ENCODE measurements around the gene IQGAP2. TPM values are rescaled to one million over a fixed set of nuclear protein-coding genes. Genes with fewer than 3 reads are reported as not detected.

Gene IQGAP2
- total and polyA plus RNA-seq, 2 of the 8 experiments (the other 6 are each of a cell fraction or from before 2014, with no cell fraction given): 19.7 to 66.0 TPM

DNA sequence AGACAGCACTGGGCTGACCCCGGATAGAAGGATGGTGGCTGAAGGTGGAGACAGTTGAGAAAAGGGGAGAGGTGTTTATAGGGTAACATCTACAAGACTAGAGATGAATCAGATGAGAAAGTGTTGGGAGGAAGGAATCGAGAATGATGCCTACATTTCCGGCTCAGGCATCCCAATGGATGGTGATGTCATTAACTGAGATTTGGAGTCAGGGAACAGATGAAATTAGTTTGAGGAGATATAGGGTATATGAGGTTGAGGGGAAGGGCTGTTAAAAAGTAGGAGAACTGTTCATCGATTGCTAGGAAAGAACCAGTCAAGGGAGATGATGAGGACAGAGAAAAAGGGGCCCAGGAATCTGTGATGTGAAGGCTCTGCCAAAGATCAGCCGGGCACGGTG is 24.7 kb upstream of the IQGAP2 start:
- Histone ChIP-seq H3K23ac (ENCODE audit: insufficient read length) (no peak overlapping the region), H3K27ac (ENCODE audit: low read depth, low read length) (no peak overlapping the region), H3K23me2 (ENCODE audit: low read depth, low read length) (no peaks in the 10 kb centered on the region), H3K4me3 (ENCODE audit: extremely low read depth in 1 of 4, insufficient read depth in 2 of 4, low read depth in 3 of 4, low read length in 4 of 4) (no peak overlapping the region), H2BK20ac (ENCODE audit: low read length) (no peak overlapping the region), H3K18ac (ENCODE audit: extremely low read depth, low read length) (no peak overlapping the region), H4K5ac (ENCODE audit: insufficient read length, low read depth, low read length) (no peak overlapping the region), H2BK12ac (ENCODE audit: low read depth, low read length) (no peak overlapping the region), H3K36me3 (ENCODE audit: control insufficient read depth in 2 of 4, insufficient read depth in 4 of 4, low read length in 3 of 4) (no peaks in the 10 kb centered on the region), H3K56ac (replicated peaks; ENCODE audit: insufficient read length, low read depth, low read length) (no peak overlapping the region), H3K4me1 (replicated peaks in 1 of 4; ENCODE audit: control insufficient read depth in 3 of 4, insufficient read depth in 4 of 4, low read length in 3 of 4) (0 out of 7 replicates have a peak, but pooled peaks cover 0 to 2% (median 0%) of the 10 kb centered on the region in 4 experiments), H3K4me2 (ENCODE audit: insufficient read depth in 1 of 2, low read depth in 2 of 2, low read length in 2 of 2) (no peak overlapping the region), H4K91ac (replicated peaks; ENCODE audit: insufficient read length, low read length) (no peak overlapping the region), H4K20me1 (replicated peaks in 1 of 2; ENCODE audit: control insufficient read depth in 1 of 2, insufficient read depth in 2 of 2, low read length in 2 of 2) (no peaks in the 10 kb centered on the region), H2BK5ac (ENCODE audit: low read depth, low read length) (no peak overlapping the region), H3K9me3 (ENCODE audit: insufficient read depth in 2 of 2, low read depth in 1 of 2, low read length in 1 of 2) (no peaks in the 10 kb centered on the region), H3K4ac (replicated peaks; ENCODE audit: insufficient read length, low read depth, low read length) (no peak overlapping the region), H3K9ac (replicated peaks in 1 of 4; ENCODE audit: extremely low read depth in 1 of 4, low read depth in 3 of 4, low read length in 3 of 4) (no peak overlapping the region), H4K8ac (ENCODE audit: extremely low read depth, insufficient read depth, low read length) (no peak overlapping the region), H2AK5ac (ENCODE audit: low read depth, low read length) (no peak overlapping the region), H3K14ac (ENCODE audit: insufficient read length) (no peak overlapping the region), H3K79me1 (ENCODE audit: low read depth, low read length) (no peaks in the 10 kb centered on the region), H2BK120ac (replicated peaks; ENCODE audit: low read depth, low read length) (no peak overlapping the region), H3K27me3 (replicated peaks in 1 of 4; ENCODE audit: control insufficient read depth in 3 of 4, extremely low read depth in 1 of 4, insufficient read depth in 3 of 4, low read length in 3 of 4) (no peaks in the 10 kb centered on the region), H2AFZ (ENCODE audit: low read length) (no peak overlapping the region), H2BK15ac (ENCODE audit: low read length) (no peak overlapping the region), H3K79me2 (ENCODE audit: control insufficient read depth in 1 of 2, insufficient read depth in 2 of 2, low read length in 2 of 2) (no peaks in the 10 kb centered on the region)
- DNase-seq (ENCODE audit: low read depth in 1 of 2, low spot score in 2 of 2): no peak
- WGBS, 2 experiments (ENCODE audit: extremely low coverage in 1 of 2, insufficient coverage in 1 of 2, insufficient read length in 1 of 2, insufficient replicate concordance in 2 of 2, low coverage in 1 of 2, low lambda C conversion rate in 2 of 2, missing lambda C conversion rate in 1 of 2): 94 to 100% methylated on average over 1 to 6 of the region's 6 CpGs
- ChIA-PET POLR2A (ENCODE audit: partially characterized antibody) (no interaction called here), CTCF (ENCODE audit: partially characterized antibody) (interaction anchor here (1.1 kb wide), 1 partner anchor 11 kb away, joined by 4 read pairs; no protein-coding TSS in a partner anchor)
- FAIRE-seq: no peak
- TF ChIP-seq, protein P1, sequence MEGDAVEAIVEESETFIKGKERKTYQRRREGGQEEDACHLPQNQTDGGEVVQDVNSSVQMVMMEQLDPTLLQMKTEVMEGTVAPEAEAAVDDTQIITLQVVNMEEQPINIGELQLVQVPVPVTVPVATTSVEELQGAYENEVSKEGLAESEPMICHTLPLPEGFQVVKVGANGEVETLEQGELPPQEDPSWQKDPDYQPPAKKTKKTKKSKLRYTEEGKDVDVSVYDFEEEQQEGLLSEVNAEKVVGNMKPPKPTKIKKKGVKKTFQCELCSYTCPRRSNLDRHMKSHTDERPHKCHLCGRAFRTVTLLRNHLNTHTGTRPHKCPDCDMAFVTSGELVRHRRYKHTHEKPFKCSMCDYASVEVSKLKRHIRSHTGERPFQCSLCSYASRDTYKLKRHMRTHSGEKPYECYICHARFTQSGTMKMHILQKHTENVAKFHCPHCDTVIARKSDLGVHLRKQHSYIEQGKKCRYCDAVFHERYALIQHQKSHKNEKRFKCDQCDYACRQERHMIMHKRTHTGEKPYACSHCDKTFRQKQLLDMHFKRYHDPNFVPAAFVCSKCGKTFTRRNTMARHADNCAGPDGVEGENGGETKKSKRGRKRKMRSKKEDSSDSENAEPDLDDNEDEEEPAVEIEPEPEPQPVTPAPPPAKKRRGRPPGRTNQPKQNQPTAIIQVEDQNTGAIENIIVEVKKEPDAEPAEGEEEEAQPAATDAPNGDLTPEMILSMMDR (IDR thresholded peaks at IDR 0.05; ENCODE audit: control extremely low read depth in 1 of 3, insufficient read depth in 1 of 3, low read depth in 1 of 3, low read length in 3 of 3): no peak
- no peak for TF ChIP-seq CREB1 (IDR thresholded peaks at IDR 0.05)
- no peak for TF ChIP-seq EGR1 (IDR thresholded peaks at IDR 0.05; ENCODE audit: borderline replicate concordance, low read depth, low read length)
- TF ChIP-seq, protein P2, sequence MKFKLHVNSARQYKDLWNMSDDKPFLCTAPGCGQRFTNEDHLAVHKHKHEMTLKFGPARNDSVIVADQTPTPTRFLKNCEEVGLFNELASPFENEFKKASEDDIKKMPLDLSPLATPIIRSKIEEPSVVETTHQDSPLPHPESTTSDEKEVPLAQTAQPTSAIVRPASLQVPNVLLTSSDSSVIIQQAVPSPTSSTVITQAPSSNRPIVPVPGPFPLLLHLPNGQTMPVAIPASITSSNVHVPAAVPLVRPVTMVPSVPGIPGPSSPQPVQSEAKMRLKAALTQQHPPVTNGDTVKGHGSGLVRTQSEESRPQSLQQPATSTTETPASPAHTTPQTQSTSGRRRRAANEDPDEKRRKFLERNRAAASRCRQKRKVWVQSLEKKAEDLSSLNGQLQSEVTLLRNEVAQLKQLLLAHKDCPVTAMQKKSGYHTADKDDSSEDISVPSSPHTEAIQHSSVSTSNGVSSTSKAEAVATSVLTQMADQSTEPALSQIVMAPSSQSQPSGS (IDR thresholded peaks at IDR 0.05; ENCODE audit: low read length): no peak
- TF ChIP-seq HDAC2 (IDR thresholded peaks at IDR 0.05; ENCODE audit: borderline replicate concordance in 1 of 2, low read depth in 2 of 2, low read length in 2 of 2): no peak
- no peak for TF ChIP-seq SRF (IDR thresholded peaks at IDR 0.05; ENCODE audit: low read depth, low read length)
- TF ChIP-seq RXRA (IDR thresholded peaks at IDR 0.05; ENCODE audit: insufficient read depth, low read depth, low read length): no peak
- TF ChIP-seq BRCA1 (IDR thresholded peaks at IDR 0.05; ENCODE audit: low read depth, low read length): no peak
- TF ChIP-seq RBBP5 (IDR thresholded peaks at IDR 0.05; ENCODE audit: borderline replicate concordance, low read depth, low read length): no peak
- no peak for TF ChIP-seq RFX5 (IDR thresholded peaks at IDR 0.05; ENCODE audit: borderline replicate concordance, low read depth, low read length)

Data from H1 (cell line).